OCI-LY1 (cell line): ENCODE data around the gene ZNF605.
"Not testable (repeated sequence)": the region's sequence is repeated elsewhere in the genome, so short reads cannot be mapped to it uniquely, and the experiment has no call there.

Source experiments
- H2AFZ ChIP-seq: fragments of 200-600 bp; sonication (generic), shearing (Covaris generic); 2 replicates; pipeline ENCODE4 v1.6.0; 2014; ENCODE audit warnings: antibody characterized with exemption, mild to moderate bottlenecking, low read length
- H3F3A ChIP-seq: fragments of 200-600 bp; sonication (generic), shearing (Covaris generic); 2 replicates; pipeline ENCODE4 v1.6.0; 2014; ENCODE audit warnings: mild to moderate bottlenecking, antibody characterized with exemption, low read length, moderate library complexity; ENCODE audit not compliant: insufficient read depth
- H3K27ac ChIP-seq: fragments of 200-600 bp; sonication (generic); 2 replicates; pipeline ENCODE4 v1.5.1; 2014; ENCODE audit warnings: low read length, mixed run types, mild to moderate bottlenecking, low read depth; ENCODE audit not compliant: poor library complexity, severe bottlenecking
- H3K27me3 ChIP-seq: fragments of 200-600 bp; sonication (generic); 2 replicates; pipeline ENCODE4 v1.6.0; 2014; ENCODE audit warnings: antibody characterized with exemption, mild to moderate bottlenecking, low read length, moderate library complexity; ENCODE audit not compliant: insufficient read depth
- H3K36me3 ChIP-seq: fragments of 200-600 bp; sonication (generic); 2 replicates; pipeline ENCODE4 v1.6.1; 2014; ENCODE audit warnings: mild to moderate bottlenecking, antibody characterized with exemption, low read length, moderate library complexity, mixed read lengths; ENCODE audit not compliant: insufficient read depth
- H3K4me1 ChIP-seq: fragments of 200-600 bp; sonication (generic); 2 replicates; pipeline ENCODE4 v1.5.1; 2014; ENCODE audit warnings: mild to moderate bottlenecking, low read length, moderate library complexity; ENCODE audit not compliant: insufficient read depth, severe bottlenecking
- H3K4me2 ChIP-seq: fragments of 200-600 bp; sonication (generic), shearing (Covaris generic); 2 replicates; pipeline ENCODE4 v1.6.1; 2014; ENCODE audit warnings: low read length
- H3K4me3 ChIP-seq: fragments of 200-600 bp; sonication (generic); 2 replicates; pipeline ENCODE4 v1.5.1; 2014; ENCODE audit warnings: low read length, low read depth, mild to moderate bottlenecking, mixed read lengths; ENCODE audit not compliant: poor library complexity, severe bottlenecking
- H3K79me2 ChIP-seq: fragments of 200-600 bp; shearing (Covaris generic); 2 replicates; pipeline ENCODE4 v1.6.1; 2016; ENCODE audit warnings: mixed run types, low read length, mixed read lengths; ENCODE audit not compliant: insufficient read depth
- H3K9ac ChIP-seq: fragments of 200-600 bp; sonication (generic), shearing (Covaris generic); 2 replicates; pipeline ENCODE4 v1.6.1; 2014; ENCODE audit warnings: mild to moderate bottlenecking, low read length, mixed read lengths
- H3K9me2 ChIP-seq: fragments of 200-600 bp; sonication (generic), shearing (Covaris generic); 2 replicates; pipeline ENCODE4 v1.6.1; 2014; ENCODE audit warnings: low read depth, mild to moderate bottlenecking, low read length, mixed read lengths
- H3K9me3 ChIP-seq: fragments of 200-600 bp; shearing (Covaris generic); 2 replicates; pipeline ENCODE4 v1.6.1; 2014; ENCODE audit warnings: low read length, mixed read lengths
- H4K20me1 ChIP-seq: fragments of 200-600 bp; sonication (generic), shearing (Covaris generic); 2 replicates; pipeline ENCODE4 v1.6.0; 2016; ENCODE audit warnings: mild to moderate bottlenecking, low read length; ENCODE audit not compliant: insufficient read depth
- CTCF ChIP-seq: fragments of 200-600 bp; sonication (generic), shearing (Covaris generic); IDR thresholded peaks from 2 replicates; pipeline ENCODE4 v1.5.1; 2017; ENCODE audit warnings: mild to moderate bottlenecking, antibody characterized with exemption, low read length, moderate library complexity, mixed read lengths
- EZH2 ChIP-seq: fragments of 200-600 bp; sonication (generic), shearing (Covaris generic); IDR thresholded peaks from 2 replicates; pipeline ENCODE4 v1.8.0; 2017; ENCODE audit warnings: borderline replicate concordance, mixed run types, mild to moderate bottlenecking, antibody characterized with exemption, low read length, moderate library complexity, mixed read lengths

ZNF605 gene

DNA sequence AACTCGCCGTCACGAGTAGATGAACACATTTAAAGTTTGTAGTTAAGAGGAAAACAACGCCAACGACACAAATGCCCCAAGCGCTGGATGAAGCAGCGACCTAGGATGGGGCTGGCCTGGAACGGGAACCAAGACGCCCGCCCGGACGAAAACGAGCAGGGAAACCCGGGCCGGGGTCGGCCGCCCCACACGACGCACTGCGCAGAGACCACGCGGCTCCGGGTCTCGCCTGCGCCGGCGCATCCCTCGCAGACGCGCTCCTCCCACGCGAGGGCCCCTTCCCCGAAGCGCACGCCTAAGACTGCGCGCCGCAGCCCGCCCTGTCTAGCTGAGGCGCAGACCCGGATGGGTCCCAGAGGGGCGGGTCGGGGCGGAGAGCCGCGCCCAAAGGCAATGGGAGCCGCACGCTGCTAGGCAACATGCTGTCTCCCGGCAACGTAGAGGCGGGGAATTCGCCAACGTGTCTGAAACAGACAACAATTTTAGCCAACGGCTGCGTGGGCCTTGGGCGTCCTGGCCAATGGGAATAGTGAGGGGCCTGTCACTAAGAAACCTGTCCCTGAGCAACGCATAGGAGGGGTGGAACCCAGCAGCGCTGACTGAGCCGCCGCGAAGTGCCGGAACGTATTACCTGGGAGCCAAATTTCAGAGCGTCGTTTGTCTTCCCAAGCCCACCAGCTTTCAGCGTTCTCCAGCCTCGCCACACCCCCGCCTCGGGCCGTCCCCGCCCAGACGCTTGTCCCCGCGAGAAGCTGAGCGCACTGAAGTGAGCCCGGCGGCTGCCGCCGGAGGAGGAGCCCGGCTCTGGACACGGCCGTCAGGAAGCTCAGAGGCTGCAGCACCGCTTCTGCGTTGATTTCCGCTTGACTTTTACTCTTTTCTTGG, 47.7 kb downstream of the ZNF605 start:
- no peaks in the 10 kb centered on the region for H3K27me3 ChIP-seq
- no peaks in the 10 kb centered on the region for H4K20me1 ChIP-seq
- H3K4me3 ChIP-seq: no peak overlapping the region
- H3K9me2 ChIP-seq: no peaks in the 10 kb centered on the region
- 0 out of 2 replicates have a peak, but pooled peaks cover 3% of the 10 kb centered on the region for H3K9me3 ChIP-seq
- no peaks in the 10 kb centered on the region for H3K4me1 ChIP-seq
- H2AFZ ChIP-seq: no peak overlapping the region
- H3K9ac ChIP-seq: no peak overlapping the region
- H3F3A ChIP-seq: no peaks in the 10 kb centered on the region
- TF ChIP-seq CTCF: no peak
- no peak for TF ChIP-seq EZH2
- no peak overlapping the region for H3K4me2 ChIP-seq
- no peak overlapping the region for H3K27ac ChIP-seq
- no peaks in the 10 kb centered on the region for H3K79me2 ChIP-seq
- no peaks in the 10 kb centered on the region for H3K36me3 ChIP-seq

- not testable (repeated sequence) for H3K4me3 ChIP-seq
Measured at GRCh38 chr12:132907789-132908144, 48.3 kb downstream of the ZNF605 start.

DNA sequence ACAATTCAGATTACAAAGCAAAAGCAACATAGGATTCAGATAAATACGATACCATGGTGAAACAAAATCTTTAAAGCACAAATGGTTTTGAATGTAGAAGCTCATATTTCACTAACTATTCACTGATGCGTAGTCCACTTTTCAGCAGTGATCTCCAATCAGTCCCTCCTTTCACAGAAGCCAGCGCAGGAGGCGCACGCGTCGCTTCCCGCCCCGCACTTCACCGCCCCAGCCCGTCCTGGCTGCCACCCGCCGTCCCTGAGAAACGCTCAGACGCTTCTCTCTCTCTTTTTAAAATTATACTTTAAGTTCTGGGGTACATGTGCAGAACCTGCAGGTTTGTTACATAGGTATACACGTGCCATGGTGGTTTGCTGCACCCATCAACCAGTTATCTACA, 48.9 kb downstream of the ZNF605 start:
- Histone ChIP-seq H3K4me3 (no peak overlapping the region), H3K4me2 (no peak overlapping the region), H3K79me2 (no peaks in the 10 kb centered on the region), H2AFZ (no peak overlapping the region), H3K27me3 (no peaks in the 10 kb centered on the region), H4K20me1 (no peaks in the 10 kb centered on the region), H3K4me1 (no peaks in the 10 kb centered on the region), H3K9me3 (peaks cover 3% of the 10 kb centered on the region; the same call in 1 of the 2 replicates), H3K9ac (no peak overlapping the region), H3K36me3 (no peaks in the 10 kb centered on the region), H3F3A (no peaks in the 10 kb centered on the region), H3K27ac (no peak overlapping the region), H3K9me2 (no peaks in the 10 kb centered on the region)
- no peak for TF ChIP-seq CTCF
- no peak for TF ChIP-seq EZH2

More at GRCh38 chr12:132907789-132908144, 48.3 kb downstream of the ZNF605 start:
- H3K9me2 ChIP-seq, H2AFZ ChIP-seq, H3K27me3 ChIP-seq, H3K4me1 ChIP-seq, H3K27ac ChIP-seq, H3K9me3 ChIP-seq, H3K4me2 ChIP-seq, H3F3A ChIP-seq, H3K36me3 ChIP-seq, H3K79me2 ChIP-seq, H4K20me1 ChIP-seq, H3K9ac ChIP-seq: not testable (repeated sequence)
